Measurements from ENCODE around the gene SHD. TPM values are rescaled to one million over a fixed set of nuclear protein-coding genes. Genes with fewer than 3 reads are reported as not detected.
"Not testable (repeated sequence)": the region's sequence is repeated elsewhere in the genome, so short reads cannot be mapped to it uniquely, and the experiment has no call there.

The SHD gene
- total RNA-seq, 1 donor from 2014 or later, result 0.74 TPM

DNA sequence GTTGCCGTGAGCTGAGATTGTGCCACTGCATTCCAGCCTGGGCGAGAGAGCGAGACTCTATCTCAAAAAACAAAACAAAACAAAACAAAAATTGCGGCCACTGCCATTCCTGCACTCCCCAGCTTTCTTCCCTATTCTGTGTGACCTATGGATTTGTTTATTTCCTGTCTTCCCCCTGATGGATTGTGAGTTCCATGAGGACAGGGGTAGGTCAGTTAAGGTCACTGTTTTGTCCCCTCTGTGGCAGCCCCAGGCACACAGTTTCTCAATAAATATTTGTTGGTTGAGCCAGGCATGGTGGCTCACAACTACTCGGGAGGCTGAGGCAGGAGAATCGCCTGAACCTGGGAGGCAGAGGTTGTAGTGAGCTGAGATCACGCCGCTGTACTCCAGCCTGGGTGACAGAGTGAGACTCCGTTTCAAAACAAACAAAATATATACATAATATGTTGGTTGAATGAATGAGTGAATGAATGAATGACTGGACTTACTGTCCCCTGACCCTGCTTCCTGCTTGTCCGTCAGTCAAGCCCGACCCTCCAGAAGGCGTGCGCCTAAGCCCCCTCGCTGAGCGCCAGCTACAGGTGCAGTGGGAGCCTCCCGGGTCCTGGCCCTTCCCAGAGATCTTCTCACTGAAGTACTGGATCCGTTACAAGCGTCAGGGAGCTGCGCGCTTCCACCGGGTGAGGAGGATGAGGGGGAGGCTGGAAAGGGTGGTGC, 44.8 kb upstream of the SHD start:
- Mint-ChIP-seq H3K4me3 (ENCODE audit: low read depth) (no peak overlapping the region), H3K27me3 (peaks cover 9% of the 10 kb centered on the region), H3K4me1 (ENCODE audit: low read depth) (no peaks in the 10 kb centered on the region), H3K36me3 (ENCODE audit: insufficient read depth) (no peaks in the 10 kb centered on the region), H3K27ac (no peak overlapping the region), H3K9me3 (ENCODE audit: low read depth) (no peaks in the 10 kb centered on the region)
- DNase-seq (ENCODE audit: low spot score, unreplicated experiment), result no peak
- TF ChIP-seq CTCF (IDR thresholded peaks at IDR 0.05; ENCODE audit: unreplicated experiment), result no peak

DNA sequence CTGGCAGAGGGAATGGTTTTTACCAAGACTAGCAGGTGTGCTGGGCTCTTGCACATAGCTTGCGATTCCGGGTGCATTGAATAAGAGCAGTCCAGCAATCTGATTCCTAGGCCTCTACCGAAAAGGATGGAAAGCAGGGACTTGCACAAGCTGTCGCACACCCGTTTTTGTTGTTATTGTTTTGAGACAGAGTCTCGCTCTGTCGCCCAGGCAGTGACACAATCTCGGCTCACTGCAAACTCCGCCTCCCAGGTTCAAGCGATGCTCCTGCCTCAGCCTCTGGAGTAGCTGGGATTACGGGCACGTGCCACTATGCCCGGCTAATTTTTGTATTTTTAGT, 44.2 kb upstream of the SHD start:
- no peak for DNase-seq (ENCODE audit: low spot score, unreplicated experiment)
- Mint-ChIP-seq H3K27me3 (peaks cover 6% of the 10 kb centered on the region), H3K9me3 (ENCODE audit: low read depth) (no peaks in the 10 kb centered on the region), H3K4me1 (ENCODE audit: low read depth) (no peaks in the 10 kb centered on the region), H3K36me3 (ENCODE audit: insufficient read depth) (no peaks in the 10 kb centered on the region), H3K4me3 (ENCODE audit: low read depth) (no peak overlapping the region), H3K27ac (no peak overlapping the region)
- TF ChIP-seq CTCF (IDR thresholded peaks at IDR 0.05; ENCODE audit: unreplicated experiment), result no peak

GRCh38 chr19:4237510-4237909, 41.6 kb upstream of the SHD start:
- H3K36me3 Mint-ChIP-seq (ENCODE audit: insufficient read depth); H3K4me1 Mint-ChIP-seq (ENCODE audit: low read depth); H3K9me3 Mint-ChIP-seq (ENCODE audit: low read depth); H3K4me3 Mint-ChIP-seq (ENCODE audit: low read depth); DNase-seq (ENCODE audit: low spot score, unreplicated experiment); H3K27ac Mint-ChIP-seq: not testable (repeated sequence)
- H3K27me3 Mint-ChIP-seq, result peaks cover 11% of the 10 kb centered on the region

- no peak for DNase-seq (ENCODE audit: low spot score, unreplicated experiment)
- Mint-ChIP-seq H3K4me3 (ENCODE audit: low read depth) (no peak overlapping the region), H3K36me3 (ENCODE audit: insufficient read depth) (no peaks in the 10 kb centered on the region), H3K27me3 (peaks cover 11% of the 10 kb centered on the region), H3K4me1 (ENCODE audit: low read depth) (no peaks in the 10 kb centered on the region), H3K9me3 (ENCODE audit: low read depth) (peaks cover 8% of the 10 kb centered on the region), H3K27ac (no peak overlapping the region)
- TF ChIP-seq CTCF (IDR thresholded peaks at IDR 0.05; ENCODE audit: unreplicated experiment), result no peak
Observed at GRCh38 chr19:4238831-4239230, 40.2 kb upstream of the SHD start.

- no peaks in the 10 kb centered on the region for H3K4me1 Mint-ChIP-seq (ENCODE audit: low read depth)
- H3K36me3 Mint-ChIP-seq (ENCODE audit: insufficient read depth), result no peaks in the 10 kb centered on the region
- H3K27ac Mint-ChIP-seq, result no peak overlapping the region
Observed at GRCh38 chr19:4241824-4242430, 37.1 kb upstream of the SHD start.

DNA sequence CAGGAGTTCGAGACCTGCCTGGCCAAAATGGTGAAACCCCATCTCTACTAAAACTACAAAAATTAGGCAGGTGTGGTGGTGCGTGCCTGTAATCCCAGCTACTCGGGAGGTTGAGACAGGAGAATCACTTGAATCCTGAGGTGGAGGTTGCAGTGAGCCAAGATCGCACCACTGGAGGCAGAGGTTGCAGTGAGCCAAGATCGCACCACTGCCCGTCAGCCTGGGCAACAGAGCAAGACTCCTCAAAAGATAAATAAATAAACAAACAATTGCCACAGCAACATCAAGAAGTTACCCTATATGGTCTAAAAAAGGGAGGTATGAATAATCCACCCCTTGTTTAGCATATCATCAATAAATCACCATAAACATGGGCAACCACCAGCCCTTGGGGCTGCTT, 33.1 kb upstream of the SHD start:
- DNase-seq (ENCODE audit: low spot score, unreplicated experiment); H3K4me3 Mint-ChIP-seq (ENCODE audit: low read depth); H3K27me3 Mint-ChIP-seq; H3K9me3 Mint-ChIP-seq (ENCODE audit: low read depth); H3K27ac Mint-ChIP-seq; H3K4me1 Mint-ChIP-seq (ENCODE audit: low read depth): not testable (repeated sequence)
- H3K36me3 Mint-ChIP-seq (ENCODE audit: insufficient read depth), result peaks cover 15% of the 10 kb centered on the region

More at GRCh38 chr19:4241824-4242430, 37.1 kb upstream of the SHD start:
- H3K9me3 Mint-ChIP-seq (ENCODE audit: low read depth), result peaks cover 8% of the 10 kb centered on the region
- no peak for TF ChIP-seq CTCF (IDR thresholded peaks at IDR 0.05; ENCODE audit: unreplicated experiment)
- peaks cover 5% of the 10 kb centered on the region for H3K27me3 Mint-ChIP-seq
- no peak for DNase-seq (ENCODE audit: low spot score, unreplicated experiment)
- no peak overlapping the region for H3K4me3 Mint-ChIP-seq (ENCODE audit: low read depth)
